ENCODE data around the gene PRKACB.

DNA sequence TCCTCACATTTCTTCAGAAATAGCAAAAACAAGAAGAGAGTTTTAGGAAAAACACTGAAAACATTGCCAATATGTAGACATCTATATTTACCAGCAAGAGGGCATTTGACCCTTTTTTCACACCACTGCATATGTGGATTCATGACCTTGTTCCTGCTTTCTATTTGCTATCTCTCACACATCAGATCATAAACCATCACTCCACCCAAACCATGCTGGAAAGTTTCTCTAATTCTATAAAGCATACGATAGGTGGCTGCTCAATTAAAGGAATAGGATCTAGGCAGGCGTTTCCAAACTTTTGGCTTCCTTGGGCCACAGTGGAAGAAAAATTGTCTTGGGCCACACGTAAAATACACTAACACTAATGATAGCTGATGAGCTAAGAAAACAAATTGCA lies 121.8 kb downstream of the PRKACB start:
- TF ChIP-seq, protein P1, sequence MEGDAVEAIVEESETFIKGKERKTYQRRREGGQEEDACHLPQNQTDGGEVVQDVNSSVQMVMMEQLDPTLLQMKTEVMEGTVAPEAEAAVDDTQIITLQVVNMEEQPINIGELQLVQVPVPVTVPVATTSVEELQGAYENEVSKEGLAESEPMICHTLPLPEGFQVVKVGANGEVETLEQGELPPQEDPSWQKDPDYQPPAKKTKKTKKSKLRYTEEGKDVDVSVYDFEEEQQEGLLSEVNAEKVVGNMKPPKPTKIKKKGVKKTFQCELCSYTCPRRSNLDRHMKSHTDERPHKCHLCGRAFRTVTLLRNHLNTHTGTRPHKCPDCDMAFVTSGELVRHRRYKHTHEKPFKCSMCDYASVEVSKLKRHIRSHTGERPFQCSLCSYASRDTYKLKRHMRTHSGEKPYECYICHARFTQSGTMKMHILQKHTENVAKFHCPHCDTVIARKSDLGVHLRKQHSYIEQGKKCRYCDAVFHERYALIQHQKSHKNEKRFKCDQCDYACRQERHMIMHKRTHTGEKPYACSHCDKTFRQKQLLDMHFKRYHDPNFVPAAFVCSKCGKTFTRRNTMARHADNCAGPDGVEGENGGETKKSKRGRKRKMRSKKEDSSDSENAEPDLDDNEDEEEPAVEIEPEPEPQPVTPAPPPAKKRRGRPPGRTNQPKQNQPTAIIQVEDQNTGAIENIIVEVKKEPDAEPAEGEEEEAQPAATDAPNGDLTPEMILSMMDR (IDR thresholded peaks at IDR 0.05 in 2 of 3, conservative IDR thresholded peaks at IDR 0.05 in 1 of 3; ENCODE audit: borderline replicate concordance in 1 of 3, insufficient read depth in 1 of 3, low read depth in 2 of 3, low read length in 2 of 3), result no peak
- TF ChIP-seq CBX3 (IDR thresholded peaks at IDR 0.05; ENCODE audit: low read depth) (no peak), TCF7L2 (IDR thresholded peaks at IDR 0.05; ENCODE audit: borderline replicate concordance, extremely low read depth, insufficient read depth, insufficient read length) (no peak), CEBPB (IDR thresholded peaks at IDR 0.05; ENCODE audit: low read depth) (no peak), POLR2A (IDR thresholded peaks at IDR 0.05; ENCODE audit: borderline replicate concordance, extremely low read depth, insufficient read depth, insufficient read length) (no peak)
- TF ChIP-seq, protein P2, sequence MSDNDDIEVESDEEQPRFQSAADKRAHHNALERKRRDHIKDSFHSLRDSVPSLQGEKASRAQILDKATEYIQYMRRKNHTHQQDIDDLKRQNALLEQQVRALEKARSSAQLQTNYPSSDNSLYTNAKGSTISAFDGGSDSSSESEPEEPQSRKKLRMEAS (IDR thresholded peaks at IDR 0.05), result no peak
- TF ChIP-seq, protein P3, sequence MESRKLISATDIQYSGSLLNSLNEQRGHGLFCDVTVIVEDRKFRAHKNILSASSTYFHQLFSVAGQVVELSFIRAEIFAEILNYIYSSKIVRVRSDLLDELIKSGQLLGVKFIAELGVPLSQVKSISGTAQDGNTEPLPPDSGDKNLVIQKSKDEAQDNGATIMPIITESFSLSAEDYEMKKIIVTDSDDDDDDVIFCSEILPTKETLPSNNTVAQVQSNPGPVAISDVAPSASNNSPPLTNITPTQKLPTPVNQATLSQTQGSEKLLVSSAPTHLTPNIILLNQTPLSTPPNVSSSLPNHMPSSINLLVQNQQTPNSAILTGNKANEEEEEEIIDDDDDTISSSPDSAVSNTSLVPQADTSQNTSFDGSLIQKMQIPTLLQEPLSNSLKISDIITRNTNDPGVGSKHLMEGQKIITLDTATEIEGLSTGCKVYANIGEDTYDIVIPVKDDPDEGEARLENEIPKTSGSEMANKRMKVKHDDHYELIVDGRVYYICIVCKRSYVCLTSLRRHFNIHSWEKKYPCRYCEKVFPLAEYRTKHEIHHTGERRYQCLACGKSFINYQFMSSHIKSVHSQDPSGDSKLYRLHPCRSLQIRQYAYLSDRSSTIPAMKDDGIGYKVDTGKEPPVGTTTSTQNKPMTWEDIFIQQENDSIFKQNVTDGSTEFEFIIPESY (IDR thresholded peaks at IDR 0.05; ENCODE audit: extremely low read depth, insufficient replicate concordance, low read length), result no peak
- TF ChIP-seq, protein P4, sequence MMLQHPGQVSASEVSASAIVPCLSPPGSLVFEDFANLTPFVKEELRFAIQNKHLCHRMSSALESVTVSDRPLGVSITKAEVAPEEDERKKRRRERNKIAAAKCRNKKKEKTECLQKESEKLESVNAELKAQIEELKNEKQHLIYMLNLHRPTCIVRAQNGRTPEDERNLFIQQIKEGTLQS (IDR thresholded peaks at IDR 0.05), result no peak

Data from HCT116 (cell line).